ENCODE results near the gene ADORA2B. TPM values are rescaled to one million over a fixed set of nuclear protein-coding genes. Genes with fewer than 3 reads are reported as not detected.
"Not testable (repeated sequence)": the region's sequence is repeated elsewhere in the genome, so short reads cannot be mapped to it uniquely, and the experiment has no call there.

Gene ADORA2B
- total and polyA plus RNA-seq, 3 donors from 2014 or later: 1.6 to 2.5 (median 2.3) TPM

DNA sequence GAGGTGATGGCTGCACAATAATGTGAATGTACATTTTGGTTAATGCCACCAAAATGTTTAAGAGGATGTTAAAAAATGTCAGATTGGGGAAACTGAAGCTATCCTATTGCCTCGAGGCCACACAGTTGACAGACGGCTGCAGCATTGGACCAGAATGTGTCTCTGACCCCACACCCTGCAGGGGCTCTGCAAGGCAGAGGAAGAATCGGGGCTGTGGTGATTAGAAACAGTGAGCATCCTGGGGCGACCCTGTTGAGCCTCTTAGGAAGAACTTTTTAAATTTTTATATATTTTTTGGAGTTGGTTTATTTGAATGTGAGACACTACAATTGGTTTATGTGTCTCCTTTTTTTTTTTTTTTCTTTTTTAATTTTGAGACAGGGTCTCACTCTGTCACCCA is 15.0 kb upstream of the ADORA2B start:
- TF ChIP-seq POLR2A (IDR thresholded peaks at IDR 0.05): no peak
- TF ChIP-seq, protein P1, sequence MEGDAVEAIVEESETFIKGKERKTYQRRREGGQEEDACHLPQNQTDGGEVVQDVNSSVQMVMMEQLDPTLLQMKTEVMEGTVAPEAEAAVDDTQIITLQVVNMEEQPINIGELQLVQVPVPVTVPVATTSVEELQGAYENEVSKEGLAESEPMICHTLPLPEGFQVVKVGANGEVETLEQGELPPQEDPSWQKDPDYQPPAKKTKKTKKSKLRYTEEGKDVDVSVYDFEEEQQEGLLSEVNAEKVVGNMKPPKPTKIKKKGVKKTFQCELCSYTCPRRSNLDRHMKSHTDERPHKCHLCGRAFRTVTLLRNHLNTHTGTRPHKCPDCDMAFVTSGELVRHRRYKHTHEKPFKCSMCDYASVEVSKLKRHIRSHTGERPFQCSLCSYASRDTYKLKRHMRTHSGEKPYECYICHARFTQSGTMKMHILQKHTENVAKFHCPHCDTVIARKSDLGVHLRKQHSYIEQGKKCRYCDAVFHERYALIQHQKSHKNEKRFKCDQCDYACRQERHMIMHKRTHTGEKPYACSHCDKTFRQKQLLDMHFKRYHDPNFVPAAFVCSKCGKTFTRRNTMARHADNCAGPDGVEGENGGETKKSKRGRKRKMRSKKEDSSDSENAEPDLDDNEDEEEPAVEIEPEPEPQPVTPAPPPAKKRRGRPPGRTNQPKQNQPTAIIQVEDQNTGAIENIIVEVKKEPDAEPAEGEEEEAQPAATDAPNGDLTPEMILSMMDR (IDR thresholded peaks at IDR 0.05): no peak
- H3K4me1 ChIP-seq: no peaks in the 10 kb centered on the region

DNA sequence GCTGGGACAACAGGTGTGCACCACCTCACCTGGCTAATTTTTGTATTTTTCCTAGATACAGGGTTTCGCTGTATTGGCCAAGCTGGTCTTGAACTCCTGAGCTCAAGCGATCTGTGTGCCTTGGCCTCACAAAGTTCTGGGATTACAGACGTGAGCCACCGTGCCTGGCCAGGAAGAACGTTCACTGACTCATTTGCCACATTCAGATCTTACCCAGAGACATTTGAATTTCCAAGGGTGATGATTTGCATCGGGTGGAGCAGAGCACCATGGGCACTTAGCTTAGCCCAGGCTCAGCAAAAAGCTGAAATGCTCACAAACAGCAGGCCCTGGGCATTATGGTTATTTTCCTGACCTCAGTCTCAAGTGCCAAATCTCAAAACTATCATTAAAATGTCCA is 14.5 kb upstream of the ADORA2B start:
- intact Hi-C loops (cut with DNase I; ENCODE audit: low total_unique reads): no loop called here
- DNase-seq: no peak
- no peaks in the 10 kb centered on the region for H3K4me1 ChIP-seq
- H3K4me3 ChIP-seq: no peak overlapping the region
- no peaks in the 10 kb centered on the region for H3K27me3 ChIP-seq
- 86 to 90% methylated on average over 6 of the region's 6 CpGs for WGBS, 2 donors
- H3K27ac ChIP-seq: no peak overlapping the region
- no peak for TF ChIP-seq POLR2A (IDR thresholded peaks at IDR 0.05)
- TF ChIP-seq, protein P1 (IDR thresholded peaks at IDR 0.05): no peak
- H3K9me3 ChIP-seq: no peaks in the 10 kb centered on the region
- no peaks in the 10 kb centered on the region for H3K36me3 ChIP-seq (ENCODE audit: low read depth, missing control alignments)

More for the DNA sequence above, 15.0 kb upstream of the ADORA2B start:
- Histone ChIP-seq H3K4me3 (no peak overlapping the region), H3K9me3 (no peaks in the 10 kb centered on the region), H3K27me3 (no peaks in the 10 kb centered on the region), H3K27ac (no peak overlapping the region), H3K36me3 (ENCODE audit: low read depth, missing control alignments) (no peaks in the 10 kb centered on the region)
- intact Hi-C loops (cut with DNase I; ENCODE audit: low total_unique reads): no loop called here
- WGBS, 2 donors: 69 to 83% methylated on average over 4 of the region's 4 CpGs
- DNase-seq: no peak

DNA sequence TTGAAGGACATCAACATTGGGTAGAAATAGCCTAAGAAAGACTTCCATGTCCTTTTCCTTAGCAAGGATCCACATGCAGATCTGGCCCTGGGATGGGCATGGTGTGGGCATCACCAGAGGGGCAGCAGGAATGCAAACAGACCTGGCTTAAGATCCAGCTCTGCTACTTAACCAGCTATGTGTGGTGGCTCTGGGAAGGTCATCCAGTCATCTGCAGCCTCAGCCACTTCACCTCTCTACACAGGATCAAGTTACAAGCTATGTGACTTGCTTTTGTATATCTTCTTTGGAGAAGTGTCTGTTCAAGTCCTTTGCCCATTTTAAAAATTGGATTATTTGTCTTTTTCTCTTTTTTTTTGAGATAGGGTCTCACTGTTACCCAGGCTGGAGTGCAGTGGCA is 13.5 kb upstream of the ADORA2B start:
- Histone ChIP-seq H3K4me1 (no peaks in the 10 kb centered on the region), H3K9me3 (no peaks in the 10 kb centered on the region), H3K27ac (no peak overlapping the region), H3K36me3 (ENCODE audit: low read depth, missing control alignments) (no peaks in the 10 kb centered on the region), H3K4me3 (no peak overlapping the region), H3K27me3 (no peaks in the 10 kb centered on the region)
- intact Hi-C loops (cut with DNase I; ENCODE audit: low total_unique reads): no loop called here
- DNase-seq: no peak
- no peak for TF ChIP-seq POLR2A (IDR thresholded peaks at IDR 0.05)
- TF ChIP-seq, protein P1 (IDR thresholded peaks at IDR 0.05): no peak

DNA sequence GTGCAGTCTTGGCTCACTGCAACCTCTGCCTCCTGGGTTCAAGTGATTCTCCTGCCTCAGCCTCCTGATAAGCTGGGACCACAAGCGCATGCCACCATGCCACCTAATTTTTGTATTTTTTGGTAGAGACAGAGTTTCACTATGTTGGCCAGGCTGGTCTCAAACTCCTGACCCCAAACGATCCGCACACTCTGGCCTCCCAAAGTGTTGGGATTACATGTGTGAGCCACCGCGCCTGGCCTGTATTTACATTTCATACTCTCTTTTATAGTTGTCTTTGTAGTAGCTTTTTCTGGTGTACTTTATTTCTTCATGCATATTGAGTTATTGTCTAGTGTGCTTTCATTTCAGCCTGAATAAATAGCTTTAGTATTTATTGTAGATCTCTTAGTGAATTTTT is 10.1 kb upstream of the ADORA2B start:
- 90 to 99% methylated on average over 5 of the region's 5 CpGs for WGBS, 2 donors
- no peak for TF ChIP-seq POLR2A (IDR thresholded peaks at IDR 0.05)
- TF ChIP-seq, protein P1 (IDR thresholded peaks at IDR 0.05): no peak
- no peaks in the 10 kb centered on the region for H3K4me1 ChIP-seq
- intact Hi-C loops (cut with DNase I; ENCODE audit: low total_unique reads): no loop called here
- no peak for DNase-seq
- no peaks in the 10 kb centered on the region for H3K9me3 ChIP-seq
- H3K27me3 ChIP-seq: no peaks in the 10 kb centered on the region
- no peaks in the 10 kb centered on the region for H3K36me3 ChIP-seq (ENCODE audit: low read depth, missing control alignments)
- H3K27ac ChIP-seq: no peak overlapping the region
- no peak overlapping the region for H3K4me3 ChIP-seq

- intact Hi-C loops (cut with DNase I; ENCODE audit: low total_unique reads): no loop called here
- no peak for DNase-seq
- 92% methylated on average over 7 of the region's 7 CpGs for WGBS, 2 donors
- Histone ChIP-seq H3K9me3 (no peaks in the 10 kb centered on the region), H3K36me3 (ENCODE audit: low read depth, missing control alignments) (no peaks in the 10 kb centered on the region), H3K4me1 (no peaks in the 10 kb centered on the region), H3K27me3 (no peaks in the 10 kb centered on the region), H3K27ac (no peak overlapping the region), H3K4me3 (no peak overlapping the region)
- no peak for TF ChIP-seq POLR2A (IDR thresholded peaks at IDR 0.05)
- TF ChIP-seq, protein P1 (IDR thresholded peaks at IDR 0.05): no peak
These were observed 9.0 kb upstream of the ADORA2B start for GRCh38 chr17:15935891-15936290.

DNA sequence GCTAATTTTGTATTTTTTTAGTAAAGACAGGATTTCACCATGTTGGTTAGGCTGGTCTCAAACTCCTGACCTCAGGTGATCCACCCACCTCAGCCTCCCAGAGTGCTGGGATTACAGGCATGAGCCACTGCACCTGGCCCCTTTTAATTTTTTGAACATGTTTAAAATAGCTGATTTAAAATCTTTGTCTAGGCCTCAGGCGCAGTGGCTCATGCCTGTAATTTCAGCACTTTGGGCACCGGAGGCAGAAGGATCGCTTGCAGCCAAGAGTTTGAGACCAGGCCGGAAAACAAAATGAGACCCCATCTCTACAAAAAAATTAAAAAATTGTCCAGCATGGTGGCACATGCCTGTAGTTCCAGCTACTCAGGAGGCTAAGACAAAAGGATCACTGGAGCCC is 8.4 kb upstream of the ADORA2B start:
- H3K27ac ChIP-seq; H3K9me3 ChIP-seq; intact Hi-C loops (cut with DNase I; ENCODE audit: low total_unique reads); H3K4me3 ChIP-seq; H3K27me3 ChIP-seq; H3K36me3 ChIP-seq (ENCODE audit: low read depth, missing control alignments); DNase-seq; H3K4me1 ChIP-seq: not testable (repeated sequence)
- 90 to 96% methylated on average over 4 of the region's 4 CpGs for WGBS, 2 donors
